ENCODE results near the gene MMRN2.
A peak's percentile ranks its signal among the peaks of the same experiment; 100 is the strongest.
"Not testable (repeated sequence)": the region's sequence is repeated elsewhere in the genome, so short reads cannot be mapped to it uniquely, and the experiment has no call there.

MMRN2 gene

GRCh38 chr10:86938260-86938659 lies 19.2 kb downstream of the MMRN2 start:
- DNase-seq = no peak

DNA sequence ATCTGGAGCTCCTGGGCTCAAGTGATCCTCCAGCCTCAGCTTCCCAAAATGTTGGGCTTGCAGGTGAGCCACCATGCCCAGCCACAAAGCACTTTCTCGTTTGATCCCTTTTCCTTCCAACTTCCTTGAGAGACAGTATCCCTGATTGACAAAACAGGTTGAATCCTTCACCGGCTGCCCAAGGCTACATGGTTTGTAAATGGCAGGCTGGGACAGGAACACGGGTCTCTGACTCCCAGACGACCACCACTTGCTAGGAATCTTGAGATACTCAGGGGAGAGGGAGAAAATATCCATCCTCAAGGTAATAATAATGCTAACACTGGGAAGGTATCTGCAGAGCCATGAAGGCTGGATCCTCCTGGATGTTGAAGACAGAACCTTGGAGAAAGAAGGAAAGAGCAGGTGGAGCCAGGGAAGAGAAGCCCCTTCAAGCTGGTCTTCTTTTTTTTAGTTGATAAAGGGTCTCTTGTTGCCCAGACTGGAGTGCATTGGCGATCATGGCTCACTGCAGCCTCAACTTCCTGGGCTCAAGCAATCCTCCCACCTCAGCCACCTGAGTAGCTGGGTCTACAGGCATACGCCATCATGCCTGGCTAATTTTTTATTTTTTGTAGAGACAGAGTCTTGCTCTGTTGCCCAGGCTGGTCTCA lies 19.8 kb downstream of the MMRN2 start:
- no peak for DNase-seq

DNA sequence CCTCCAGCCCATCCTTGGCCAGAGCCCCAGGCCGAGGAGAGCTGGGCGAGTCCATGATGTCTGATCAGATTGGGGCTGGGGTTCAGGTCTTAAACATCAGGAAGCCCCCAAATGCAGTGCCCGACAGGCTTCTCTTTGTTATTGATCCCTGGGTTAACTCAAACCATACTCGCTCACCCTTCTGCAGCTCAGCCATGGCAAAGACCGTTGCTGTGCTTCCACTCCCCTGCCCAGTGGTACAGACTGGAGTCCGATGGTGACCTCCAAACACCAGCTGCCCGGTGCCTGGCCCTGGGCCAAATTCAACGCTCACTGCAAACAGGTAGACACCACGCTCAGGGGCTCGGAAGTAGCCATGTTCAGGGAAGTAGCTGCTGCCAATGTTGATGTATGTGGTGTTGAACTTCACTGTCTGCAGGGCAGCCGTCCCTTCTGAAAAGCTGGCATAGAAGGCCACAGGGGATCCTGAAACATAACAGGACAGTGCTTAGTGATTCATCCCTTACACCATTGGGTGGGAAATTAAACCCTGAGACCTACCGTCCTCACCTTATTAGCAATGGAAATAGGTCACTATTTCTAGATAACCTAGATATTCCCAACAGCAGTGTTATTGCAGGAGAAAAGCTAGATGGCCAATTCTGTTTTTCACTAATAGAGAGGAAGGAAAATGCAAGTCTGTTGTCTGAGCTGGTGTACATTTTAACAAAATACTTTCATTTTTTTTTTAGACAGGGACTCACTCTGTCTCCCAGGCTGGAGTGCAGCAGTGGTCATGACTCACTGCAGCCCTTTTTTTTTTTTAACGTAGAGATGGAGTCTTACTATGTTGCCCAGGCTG lies 20.5 kb downstream of the MMRN2 start:
- no peak for DNase-seq

DNA sequence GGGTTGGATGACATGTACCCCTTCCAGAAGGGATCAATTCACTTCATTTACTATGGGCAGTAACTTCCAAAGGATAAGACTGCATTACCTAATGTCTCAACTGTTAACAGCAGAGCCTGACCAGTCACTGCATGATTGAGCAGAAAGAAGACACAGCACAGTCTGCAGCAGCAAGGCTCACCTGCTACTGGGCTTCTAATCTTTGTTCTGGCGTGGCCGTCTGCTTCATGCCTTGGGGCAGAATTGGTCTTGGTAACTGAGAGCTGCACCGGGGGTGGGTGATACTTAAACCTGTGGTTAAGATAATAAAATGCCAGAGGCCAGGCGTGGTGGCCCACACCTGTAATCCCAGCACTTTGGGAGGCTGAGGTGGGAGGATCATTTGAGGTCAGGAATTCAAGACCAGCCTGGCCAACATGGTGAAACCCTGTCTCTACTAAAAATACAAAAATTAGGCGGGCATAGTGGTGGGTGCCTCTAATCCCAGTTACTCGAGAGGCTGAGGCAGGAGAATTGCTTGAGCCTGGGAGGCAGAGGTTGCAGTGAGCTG lies 23.2 kb downstream of the MMRN2 start:
- not testable (repeated sequence) for DNase-seq

DNA sequence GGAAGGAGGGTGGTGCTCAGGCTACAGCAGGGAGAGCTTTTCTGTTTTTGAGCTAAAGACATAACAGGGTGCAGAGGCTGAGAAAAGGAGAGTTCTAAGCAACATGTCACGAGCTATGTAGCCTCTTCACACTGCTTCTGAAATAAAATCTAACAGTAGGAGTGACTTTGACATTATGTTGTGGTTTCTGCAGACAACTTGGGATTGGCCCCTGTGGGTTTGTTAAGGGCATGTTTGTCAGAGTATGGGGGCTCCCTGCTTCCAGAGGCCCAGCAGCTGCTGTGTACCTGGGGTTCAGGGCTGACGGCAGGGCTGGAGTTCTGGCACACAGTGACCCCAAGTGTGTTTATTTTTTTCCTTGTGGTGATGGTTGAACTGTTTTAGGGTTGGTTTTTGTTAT lies 24.7 kb downstream of the MMRN2 start:
- no peak for DNase-seq

DNA sequence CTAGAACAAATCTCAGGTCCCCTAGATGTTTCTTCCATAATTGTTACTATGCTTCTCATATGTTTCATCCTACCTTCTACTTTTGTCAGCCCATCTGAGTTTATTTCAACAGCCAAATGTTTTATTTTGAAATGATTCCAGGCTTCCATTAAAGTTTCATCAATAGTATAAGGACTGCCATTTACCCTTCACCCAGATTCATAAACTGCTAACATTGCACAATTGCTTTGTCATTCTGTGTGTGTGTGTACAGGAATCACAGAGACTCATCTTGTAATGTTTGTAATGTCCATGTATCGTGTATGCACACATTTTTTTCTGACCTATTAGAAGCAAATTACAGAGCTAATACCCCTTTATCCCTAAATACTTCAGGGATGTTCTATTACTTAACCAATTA lies 25.5 kb downstream of the MMRN2 start:
- DNase-seq = no peak

DNA sequence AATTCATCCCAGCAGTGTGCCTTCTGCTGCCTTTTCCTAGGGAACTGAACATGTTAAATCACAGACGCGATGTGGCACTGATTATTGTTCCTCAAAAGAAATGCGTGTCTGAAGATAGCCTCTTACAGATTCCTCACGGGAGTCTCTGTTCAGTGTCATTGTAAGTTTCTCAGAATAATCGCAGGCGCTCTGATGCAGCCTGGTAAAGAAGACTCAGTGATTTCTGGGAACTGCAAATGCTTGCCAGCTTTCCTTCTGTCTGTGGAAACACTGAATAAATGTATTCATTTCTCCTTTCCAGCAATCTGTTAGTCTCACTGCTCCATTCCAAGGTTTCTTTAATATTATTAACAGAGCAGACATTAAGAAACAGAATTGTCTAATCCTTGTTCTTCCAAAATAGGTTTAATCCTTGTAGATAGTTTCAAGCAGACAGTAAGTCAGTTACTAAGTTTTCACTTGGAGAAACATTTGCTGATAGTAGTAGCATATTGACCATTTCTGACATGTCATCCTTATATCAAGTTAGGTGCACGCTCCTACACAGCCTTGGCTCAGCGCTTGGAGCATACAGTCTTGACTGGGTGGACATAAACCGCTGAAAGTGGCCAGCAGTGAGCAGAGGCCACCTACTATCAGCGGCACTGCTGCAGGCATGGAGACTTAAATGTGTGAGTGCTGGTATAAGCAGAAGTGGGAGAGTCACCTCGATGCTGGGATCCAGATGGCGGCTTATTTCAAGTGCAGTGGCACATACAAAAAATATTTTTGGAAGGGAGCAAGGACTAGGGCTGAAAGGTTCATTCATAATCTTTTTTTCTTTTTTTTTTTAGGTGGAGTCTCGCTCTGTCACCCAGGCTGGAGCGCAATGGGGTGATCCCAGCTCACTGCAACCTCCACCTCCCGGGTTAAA lies 27.7 kb downstream of the MMRN2 start:
- no peak for DNase-seq

DNA sequence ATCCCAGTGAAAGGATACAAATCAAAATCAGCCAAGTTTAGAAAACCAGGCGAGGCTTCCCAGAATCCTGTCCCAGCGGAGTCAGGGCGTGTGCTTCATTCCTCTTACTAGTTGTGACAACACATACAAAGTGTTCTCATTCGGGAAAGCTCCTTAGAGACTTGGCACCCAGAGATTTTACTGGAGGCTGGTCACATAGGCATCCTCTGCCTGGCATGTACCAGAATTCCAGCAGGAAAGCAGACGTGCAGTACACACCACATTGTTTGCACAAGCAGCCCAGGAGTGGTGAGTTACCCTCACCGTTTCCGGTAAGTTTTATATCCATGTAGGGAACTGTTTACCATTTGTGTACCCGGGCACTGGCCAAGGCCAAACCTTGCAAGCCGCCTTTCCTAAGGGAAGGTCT lies 34.9 kb downstream of the MMRN2 start:
- no peak for DNase-seq

GRCh38 chr10:86918022-86918471 lies 39.4 kb downstream of the MMRN2 start:
- no peak for DNase-seq

- no peak for DNase-seq
Observed at GRCh38 chr10:86914734-86915133, 42.7 kb downstream of the MMRN2 start.

DNA sequence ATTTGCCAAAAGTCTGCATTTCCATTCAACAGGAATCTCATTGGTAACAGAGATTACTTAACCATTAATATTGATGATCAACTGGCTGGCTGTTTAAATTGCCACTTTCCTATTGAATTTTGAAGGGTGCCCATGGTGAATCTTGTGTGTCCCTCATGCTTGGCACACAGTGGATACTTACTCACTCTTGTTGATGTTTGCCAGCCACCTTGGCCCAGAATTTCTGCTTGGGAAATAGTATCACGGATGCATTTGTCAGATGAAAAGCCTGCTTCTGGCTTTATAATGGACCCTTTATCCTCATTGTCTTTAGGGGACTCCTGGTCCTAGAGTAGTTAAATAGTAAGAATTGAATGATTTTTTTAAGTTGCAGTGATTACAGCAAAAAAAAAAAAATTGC lies 52.0 kb downstream of the MMRN2 start:
- DNase-seq = no peak

DNA sequence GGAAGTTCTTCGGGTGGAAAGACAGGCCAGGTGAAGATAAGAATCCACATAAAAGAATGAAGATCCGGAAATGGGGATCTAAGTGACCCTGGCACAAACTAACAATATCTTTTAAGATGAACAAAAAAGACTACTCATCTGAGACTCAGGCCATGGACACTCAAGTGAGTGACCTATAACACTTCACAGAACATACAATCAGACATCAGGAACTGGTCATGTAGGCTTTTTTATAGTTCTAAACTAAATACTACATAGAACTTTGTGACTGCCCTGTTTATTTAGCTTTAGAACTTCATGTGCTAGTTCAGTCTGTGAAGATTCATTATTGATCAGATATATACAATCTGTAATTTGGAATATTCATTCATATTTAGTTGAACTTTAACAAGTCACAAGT lies 52.8 kb downstream of the MMRN2 start:
- DNase-seq = no peak

DNA sequence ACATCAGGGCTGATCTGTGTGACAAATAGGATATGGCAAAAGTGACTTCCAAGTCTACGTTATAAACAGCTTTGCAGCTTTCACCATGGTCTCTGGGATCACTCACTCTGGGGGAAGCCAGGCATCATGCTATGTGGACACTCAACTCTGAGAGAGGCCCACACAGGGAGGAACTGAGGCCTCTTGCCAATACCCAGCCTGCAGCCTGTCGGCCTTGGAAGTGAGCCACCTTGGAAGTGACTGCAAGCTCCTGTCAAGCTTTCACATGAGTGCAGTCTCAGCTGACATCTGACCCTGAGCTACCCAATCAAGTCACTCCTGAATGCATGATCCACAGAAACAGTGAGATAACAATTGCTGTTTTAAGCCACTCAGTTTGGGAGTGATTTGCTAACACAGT lies 56.5 kb downstream of the MMRN2 start:
- DNase-seq = peak; percentile 70

DNA sequence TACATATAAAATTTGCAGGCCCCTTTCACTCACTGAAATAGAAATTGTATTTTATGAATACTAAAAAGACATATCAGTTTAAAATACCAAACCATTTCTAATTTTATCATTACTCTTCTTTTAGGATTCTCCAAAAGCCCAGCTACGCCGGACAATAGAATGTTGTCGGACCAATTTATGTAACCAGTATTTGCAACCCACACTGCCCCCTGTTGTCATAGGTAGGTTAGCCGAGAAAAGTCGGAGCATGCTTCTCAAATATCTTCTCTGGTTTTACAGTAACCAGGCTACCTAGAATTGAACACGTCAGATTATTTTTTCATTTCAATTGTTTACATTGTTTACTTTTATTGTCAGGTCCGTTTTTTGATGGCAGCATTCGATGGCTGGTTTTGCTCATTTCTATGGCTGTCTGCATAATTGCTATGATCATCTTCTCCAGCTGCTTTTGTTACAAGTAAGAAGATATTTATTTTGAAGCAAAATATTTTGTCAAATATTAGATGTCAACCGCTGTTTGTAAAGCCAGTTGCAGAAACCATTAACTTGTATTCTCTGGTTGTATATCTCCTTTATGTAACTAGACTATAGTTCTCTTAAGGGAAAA lies 57.6 kb downstream of the MMRN2 start:
- DNase-seq = peak; percentile 74

GRCh38 chr10:86899132-86899531 lies 58.3 kb downstream of the MMRN2 start:
- DNase-seq = no peak

DNA sequence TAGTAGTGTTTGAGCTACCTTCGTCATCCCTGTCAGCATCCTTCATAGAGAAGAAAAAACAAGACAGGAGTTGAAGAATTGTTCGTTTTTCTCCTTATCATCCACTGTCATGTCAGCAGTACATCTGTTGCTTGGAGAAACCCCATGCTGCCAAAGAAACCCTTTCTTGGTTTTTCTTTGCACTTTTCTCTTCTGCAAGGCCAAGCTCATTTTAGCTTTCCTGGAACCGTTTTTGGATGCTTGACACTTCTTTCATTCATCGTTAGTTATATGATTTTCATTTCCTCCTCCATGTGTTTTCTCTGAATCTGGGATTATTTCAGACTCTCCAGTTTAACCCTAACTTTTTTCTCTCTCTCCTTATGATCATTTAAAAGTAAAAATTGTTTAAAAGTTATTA lies 58.9 kb downstream of the MMRN2 start:
- no peak for DNase-seq

- no peak for DNase-seq
Observed at GRCh38 chr10:86889997-86890396, 67.4 kb downstream of the MMRN2 start.

DNA sequence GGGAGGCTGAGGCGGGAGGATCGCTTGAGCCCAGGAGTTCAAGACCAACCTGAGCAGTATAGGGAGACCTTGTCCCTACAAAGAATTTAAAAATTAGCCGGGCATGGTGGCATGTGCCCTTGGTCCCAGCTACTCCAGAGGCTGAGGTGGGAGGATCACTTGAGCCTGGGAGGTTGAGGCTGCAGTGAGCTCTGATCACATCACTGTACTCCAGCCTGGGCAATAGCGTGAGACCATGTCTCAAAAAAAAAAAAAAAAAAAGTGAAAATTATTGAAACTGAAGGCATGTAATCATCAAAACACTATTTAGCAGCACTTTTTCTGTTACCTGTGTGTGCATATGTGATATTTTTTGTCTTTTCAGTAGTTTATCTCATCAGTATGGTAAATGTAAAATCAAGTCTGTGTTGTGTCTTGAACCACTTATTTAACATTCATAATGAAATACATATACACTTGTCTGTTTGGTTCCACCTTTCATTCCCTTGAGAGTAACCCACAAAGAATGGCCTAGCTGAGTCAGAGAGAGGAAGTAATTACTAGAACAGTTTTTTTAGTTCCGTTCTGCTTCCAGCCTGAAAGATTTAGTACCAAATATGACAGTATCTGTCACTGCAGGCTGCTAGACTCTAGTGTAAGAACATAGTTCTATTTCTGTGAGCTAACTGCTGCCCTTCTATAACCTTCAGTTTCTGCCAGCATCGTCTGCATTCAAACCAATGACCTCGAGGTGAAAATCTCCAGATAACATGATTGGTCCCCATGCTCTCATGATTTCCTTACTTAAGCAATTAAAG lies 68.6 kb downstream of the MMRN2 start:
- DNase-seq = no peak

Data from femur (tissue), 1 donor.